SK-N-MC (cell line): ENCODE data around the gene MIOS.

Experiments used
- EZH2 ChIP-seq: fragments of 200-600 bp; sonication (generic); IDR thresholded peaks from one replicate; pipeline ENCODE4 v1.6.1; 2017; ENCODE audit warnings: antibody characterized with exemption
- POLR2AphosphoS5 ChIP-seq: IDR thresholded peaks from 2 replicates; pipeline ENCODE4 v1.6.1; 2012; ENCODE audit warnings: mild to moderate bottlenecking, low read depth, low read length, borderline replicate concordance

- TF ChIP-seq EZH2 (no peak), POLR2AphosphoS5 (no peak)
Measured at GRCh38 chr7:7539711-7540110, 27.0 kb upstream of the MIOS start.
